GM19043 (cell line): ENCODE measurements around the gene RBM19.

Experiments
- ATAC-seq: cut with Tn5 transposase; IDR thresholded peaks from one replicate; pipeline ENCODE4 v1.9.1; 2021; ENCODE audit warnings: low read depth; ENCODE audit not compliant: unreplicated experiment

The RBM19 gene

DNA sequence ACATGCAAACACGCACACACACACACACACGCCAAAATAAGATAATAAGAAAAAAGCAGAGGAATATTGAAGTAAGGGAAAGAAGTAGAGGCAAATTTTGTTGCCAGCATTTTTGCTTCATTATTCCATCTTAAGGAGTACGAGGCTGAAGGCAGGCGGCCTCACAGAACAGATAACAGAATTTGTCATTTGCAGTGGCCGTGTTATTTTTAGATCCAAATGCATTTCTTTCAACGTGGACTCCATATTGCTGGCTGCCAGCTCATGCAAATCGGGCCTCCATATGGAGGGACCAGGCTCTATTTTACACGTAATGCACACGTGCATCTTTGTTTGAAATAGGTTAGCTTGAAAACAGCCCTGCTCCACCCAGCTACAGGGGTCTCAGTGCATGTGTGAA lies 172.9 kb downstream of the RBM19 start:
- no peak for ATAC-seq

DNA sequence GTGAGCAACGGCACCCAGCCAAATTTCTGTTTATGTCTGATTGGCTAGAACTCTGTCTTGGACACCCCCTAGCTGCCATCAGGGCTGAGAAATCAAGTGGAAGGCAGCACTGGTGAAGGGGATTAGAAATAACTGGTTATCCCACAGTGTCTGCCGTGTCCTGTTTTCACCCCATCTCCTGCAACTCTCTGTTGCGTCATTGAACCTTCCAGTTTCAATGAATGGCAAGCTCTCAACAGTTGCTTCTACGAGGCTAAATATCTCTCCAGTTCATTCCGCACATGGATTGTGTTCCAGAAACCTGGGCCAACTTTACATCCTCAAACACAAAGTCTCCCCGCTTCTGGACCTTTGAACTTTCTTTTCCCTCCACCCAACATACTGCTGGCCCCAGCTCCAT lies 173.7 kb downstream of the RBM19 start:
- ATAC-seq, result no peak

DNA sequence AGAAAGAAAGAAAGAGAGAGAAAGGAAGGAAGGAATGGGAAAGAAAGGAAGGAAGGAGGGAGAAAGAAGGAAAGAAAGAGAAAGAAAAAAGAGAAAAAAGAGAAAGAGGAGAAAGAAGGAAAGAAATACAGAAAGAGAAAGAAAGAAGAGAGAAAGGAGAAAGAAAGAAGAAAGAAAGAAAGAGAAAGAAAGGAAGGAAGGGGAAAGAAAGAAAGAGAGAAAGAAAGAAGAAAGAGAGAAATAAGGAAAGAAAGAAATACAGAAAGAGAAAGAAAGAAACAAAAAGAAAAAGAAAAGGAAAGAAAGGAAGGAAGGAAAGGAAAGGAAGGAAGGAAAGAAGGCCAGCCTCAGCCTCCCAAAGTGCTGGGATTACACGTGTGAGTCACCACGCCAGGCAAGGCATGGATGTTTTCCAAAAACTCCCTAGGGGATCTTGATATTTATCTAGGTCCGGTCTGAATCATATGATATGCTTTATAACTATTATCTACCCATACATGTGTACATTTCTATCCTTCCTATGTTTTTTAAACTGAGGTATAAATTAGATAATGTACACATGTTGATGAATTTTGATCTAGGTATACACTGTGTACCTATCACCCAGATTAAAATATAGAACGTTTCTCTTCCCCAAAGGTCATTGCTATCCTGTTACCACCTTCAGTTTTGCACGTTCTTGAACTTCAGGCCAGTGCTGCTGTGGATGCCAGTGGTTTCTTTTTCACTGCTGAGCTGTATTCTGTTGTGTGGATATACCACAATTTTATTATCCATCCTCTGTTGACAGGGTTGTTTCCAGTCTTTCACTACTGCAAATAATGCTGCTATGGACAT lies 177.9 kb downstream of the RBM19 start:
- ATAC-seq, result no peak

DNA sequence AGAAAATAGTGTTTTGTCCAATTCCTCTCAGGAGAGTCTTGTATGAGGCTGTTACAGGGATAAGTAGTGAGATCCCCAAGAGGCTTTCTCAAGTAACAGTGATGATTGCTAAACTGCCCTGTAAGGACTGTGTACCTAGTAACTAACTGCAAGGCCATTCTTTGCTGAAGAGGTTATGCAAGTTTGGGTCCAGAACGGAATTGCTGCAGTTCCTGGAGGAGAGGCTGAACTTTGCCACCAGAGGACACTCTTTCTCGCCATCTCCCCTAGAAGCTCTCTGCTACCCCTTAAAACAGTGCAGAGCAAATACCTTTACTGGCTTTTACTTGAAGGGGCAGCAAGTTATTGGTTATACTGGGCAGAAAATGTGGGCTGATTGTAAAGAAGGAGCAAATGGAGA lies 180.0 kb downstream of the RBM19 start:
- no peak for ATAC-seq

DNA sequence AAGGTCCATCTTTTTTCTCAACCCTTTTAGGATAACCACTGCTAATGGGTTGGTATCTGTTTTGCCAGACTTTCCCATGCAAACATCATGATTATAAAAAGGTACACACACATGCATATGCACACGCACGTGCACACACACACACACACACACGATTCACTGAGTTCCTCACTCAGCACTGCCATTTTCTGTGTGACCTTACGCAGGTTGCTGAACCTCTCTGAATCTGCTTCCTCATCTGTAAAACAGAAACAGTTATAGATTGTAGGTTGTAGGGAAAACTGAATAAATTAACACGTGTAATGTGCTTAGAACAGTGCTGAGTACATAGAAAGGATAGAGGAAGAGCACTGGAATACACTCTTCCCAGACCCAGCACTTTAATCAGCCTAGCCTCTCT lies 182.3 kb downstream of the RBM19 start:
- no peak for ATAC-seq

DNA sequence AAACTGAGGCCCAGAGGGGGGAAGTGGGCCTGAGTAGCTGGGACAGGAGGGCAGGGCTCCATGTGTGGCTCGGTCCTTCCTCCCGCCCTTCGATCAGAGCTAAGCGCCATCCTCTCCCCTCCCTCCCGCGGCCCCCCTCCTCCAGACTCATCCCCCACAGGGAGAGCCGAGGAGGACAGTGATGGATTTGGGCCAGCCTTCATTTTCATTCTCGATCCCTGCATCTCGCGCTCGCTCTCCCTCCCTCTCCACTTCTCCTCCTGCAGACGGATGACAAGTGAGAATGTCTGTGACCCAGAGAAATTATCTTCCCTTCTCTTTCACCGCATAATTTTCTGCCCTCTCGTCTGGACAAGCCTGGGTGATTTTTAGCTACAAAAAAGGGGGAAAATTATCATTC lies 183.3 kb downstream of the RBM19 start:
- no peak for ATAC-seq

DNA sequence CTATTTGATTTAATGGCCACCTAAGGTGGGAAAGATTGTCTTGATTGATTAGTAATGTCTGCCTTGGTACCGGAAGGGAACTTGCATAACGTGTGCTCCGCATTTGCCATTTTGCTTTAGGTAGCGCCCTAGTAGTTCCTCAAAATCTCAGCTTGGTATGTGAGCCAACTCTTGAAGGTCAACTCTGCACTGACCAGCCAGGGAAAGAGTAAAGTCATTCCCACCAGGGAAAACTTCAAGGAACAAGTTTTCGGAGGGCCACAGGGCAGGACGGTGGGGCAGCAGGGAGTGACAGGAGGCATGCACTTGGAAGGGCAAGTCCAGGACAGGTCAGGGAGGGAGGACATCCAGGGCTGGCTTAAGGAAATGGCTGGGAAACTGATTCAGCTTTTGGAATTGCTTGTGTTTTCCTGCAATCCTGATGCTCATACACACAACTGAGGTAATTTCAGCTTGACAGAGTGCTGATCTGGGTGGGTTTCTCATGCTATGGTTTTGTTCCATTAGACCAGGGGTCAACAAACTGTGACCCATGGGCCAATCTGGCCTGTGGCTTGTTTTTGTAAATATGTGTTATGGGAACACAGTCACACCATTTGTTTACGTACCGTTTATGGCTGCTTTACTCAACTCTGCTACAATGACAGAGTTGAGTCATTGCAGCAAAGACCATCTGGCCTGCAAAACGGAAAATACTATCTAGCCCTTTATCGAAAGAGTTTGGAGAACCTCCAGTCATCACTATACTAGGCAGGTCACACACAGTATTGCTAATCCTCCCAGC lies 184.5 kb downstream of the RBM19 start:
- no peak for ATAC-seq

DNA sequence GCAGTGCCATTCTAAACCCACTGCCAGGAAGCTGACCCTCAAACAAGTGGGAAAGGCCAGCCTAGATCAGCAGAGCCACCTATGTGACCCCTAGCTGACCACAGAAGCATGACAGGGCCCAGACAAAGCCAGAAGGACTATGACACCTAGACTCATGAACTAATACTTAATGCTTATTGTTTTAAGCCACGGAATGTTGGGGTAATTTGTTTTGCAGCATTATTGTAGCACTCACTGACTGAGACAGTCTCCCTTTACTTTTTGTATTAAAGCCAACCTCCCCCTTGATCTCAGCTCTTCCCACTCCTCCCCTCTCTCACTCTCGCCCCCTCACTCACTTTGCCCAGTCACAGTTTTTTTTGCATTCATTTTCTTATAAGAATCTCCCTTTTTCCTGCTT lies 186.4 kb downstream of the RBM19 start:
- ATAC-seq, result no peak

DNA sequence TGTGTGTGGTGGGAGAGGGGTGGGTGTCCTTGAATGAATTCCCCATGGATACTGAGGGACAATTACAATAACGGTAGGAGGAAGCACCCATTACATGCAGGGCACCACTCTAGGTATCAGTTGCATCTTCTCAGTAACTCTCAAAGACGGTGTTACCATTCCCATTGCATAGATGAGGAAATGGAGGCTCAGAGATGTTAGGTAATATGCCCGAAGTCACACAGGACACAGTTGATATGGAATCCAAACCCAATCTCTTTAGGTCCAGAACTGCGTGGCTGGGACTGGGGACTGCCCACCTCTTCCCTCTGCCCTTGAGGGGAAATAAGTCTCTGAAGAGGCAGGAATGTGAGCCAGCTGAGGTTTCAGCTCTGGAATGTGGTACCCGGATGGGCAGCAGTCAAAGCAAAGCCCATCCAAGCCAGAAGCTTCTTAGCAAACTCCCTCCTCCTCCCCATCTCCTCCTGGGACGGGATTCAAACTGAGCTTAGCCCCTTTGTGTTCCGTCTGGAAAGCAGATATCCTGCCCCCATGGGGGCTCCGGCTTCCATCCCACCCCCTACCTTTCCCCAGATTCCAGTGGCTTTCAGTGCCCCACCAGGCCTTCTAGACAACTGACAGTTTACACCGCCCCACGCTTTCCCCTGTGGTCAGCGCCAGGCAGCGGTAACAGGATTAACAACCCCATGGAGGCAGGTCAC lies 187.5 kb downstream of the RBM19 start:
- no peak for ATAC-seq

DNA sequence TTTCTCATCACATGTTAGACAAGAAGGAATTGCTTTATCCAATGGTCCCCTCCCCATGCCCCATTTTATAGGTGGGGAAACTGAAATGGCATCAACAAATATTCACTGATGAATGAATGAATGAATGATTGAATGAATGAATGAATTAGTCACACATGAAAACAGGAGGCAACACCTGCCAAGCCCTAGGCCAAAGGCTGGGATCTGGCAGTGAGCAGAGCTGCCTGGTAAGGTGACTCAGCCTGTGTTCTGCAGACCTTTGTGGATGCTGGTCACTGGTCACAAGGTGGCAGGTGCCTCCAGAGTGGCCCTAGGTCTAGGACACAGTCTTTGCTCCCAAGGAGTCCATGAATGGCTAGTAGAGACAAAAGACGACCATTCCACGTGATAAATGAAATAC lies 188.4 kb downstream of the RBM19 start:
- no peak for ATAC-seq

DNA sequence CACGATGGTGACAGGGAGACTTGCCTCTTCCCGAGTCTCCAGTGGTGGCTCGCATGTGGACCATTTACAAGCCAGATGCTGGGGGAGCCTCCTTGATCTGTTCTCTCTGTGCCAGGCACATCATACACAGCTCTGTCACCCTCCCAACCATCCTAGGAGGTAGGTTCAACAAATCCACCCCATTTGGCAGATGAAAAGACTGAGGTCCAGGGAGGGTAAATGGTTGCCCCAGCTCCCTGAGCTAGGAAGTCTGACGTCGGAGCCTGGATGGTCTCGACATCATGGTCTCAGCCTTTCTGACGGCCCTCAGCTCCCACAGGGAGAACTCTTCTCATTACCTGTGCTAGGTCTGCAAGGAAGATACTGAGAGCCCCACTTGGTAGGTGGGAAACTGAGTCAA lies 189.6 kb downstream of the RBM19 start:
- no peak for ATAC-seq

DNA sequence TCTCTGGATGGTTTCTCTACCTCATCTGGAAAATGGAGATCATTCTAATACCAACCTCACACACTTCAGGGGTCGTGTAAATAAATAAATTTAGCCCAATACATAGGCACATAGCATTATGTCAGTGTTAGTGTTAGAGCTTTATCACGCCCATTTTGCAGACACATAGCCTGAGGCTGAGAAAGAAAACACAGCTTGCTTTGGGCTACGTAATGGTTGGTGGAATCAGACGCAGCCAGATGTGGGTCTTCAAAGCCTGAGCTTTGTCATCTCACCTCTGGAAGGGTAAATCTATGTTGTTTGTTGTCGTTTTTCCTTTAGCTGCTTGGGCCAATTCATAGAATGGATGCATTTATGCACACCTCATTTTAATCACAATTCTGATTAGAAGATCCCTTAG lies 191.6 kb downstream of the RBM19 start:
- no peak for ATAC-seq

DNA sequence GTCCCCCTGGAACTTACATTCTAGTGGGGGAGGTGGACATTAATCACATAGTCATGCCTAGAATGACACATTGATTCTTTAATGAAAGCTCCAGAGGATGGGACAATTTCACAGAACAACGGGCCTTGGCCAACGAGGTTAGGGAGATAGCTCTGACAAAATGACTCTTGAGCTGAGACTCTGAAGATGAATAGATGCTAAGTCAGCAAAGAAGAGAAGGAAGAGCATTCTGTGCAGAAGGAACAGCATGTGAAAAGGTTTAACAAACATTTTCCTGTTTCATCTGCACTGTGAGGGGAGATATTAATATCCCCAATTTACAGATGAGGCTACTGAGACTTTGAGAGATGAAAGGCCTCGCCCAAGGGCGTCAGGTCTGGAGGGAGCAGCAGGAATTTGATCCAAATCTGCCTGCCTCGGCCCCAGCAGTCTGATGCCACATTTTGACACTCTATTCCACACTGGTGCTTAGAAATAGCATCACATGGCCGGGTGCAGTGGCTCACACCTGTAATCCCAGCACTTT lies 193.6 kb downstream of the RBM19 start:
- ATAC-seq, result no peak

DNA sequence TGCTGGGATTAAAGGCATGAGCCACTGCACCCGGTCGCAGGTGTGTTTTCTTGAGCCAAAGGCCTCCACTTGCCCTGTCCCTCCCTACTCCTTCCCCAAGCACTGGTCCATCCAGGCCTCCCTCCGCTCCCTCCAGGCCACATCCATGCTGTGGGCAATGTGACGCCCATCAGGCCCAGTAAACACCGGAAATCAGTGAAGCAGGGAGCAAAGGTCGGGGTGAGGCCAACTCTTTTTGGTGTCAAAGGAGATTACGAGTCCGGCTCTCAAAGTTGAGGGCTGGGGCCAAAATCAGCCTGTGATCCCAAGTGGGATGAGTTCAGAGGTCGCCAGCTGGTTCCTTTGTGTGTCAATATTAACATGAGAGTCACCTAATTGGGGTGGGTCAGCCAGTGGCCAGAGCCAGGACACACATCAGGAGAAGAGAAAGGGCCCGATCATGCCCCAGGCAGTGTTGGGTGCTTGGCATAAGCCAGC lies 195.7 kb downstream of the RBM19 start:
- ATAC-seq, result no peak

DNA sequence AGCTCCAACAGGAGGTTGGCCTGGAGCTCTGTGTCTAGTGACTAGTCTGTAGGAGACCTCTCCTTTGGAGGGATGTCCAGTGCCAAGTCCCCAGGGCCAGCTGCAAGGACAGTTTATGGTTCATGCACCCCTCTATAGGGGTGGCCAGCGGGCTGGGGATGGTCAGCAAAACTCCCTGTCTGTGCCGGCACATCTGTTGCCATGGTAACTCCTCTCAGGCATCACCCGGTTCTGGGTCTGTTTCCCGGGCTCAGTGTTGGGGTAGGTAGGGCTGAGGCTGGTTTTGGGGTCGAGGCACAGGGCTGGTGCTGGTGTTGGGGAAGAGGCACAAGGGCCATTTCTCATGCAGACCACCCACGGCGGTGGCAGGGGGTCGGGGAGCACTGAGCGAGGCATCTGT lies 196.8 kb downstream of the RBM19 start:
- no peak for ATAC-seq

DNA sequence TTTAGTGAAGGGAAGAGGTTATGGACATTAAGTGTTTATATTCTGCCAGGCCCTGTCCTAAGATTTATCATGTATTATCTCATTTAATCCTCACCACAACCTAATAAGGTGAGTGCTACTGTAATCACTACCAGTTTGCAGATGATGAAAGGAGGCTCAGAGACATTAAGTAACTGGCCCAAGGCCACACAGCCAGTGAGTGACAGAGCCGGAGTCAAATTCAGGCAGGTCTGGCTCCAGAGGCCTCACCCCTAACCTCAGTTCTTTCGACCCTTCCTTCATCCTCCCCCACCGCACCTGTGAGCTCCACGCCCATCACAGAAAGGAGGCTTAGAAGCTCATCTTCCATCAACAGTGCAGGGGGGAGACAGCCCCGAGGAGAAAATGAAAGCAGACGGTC lies 197.3 kb downstream of the RBM19 start:
- no peak for ATAC-seq

DNA sequence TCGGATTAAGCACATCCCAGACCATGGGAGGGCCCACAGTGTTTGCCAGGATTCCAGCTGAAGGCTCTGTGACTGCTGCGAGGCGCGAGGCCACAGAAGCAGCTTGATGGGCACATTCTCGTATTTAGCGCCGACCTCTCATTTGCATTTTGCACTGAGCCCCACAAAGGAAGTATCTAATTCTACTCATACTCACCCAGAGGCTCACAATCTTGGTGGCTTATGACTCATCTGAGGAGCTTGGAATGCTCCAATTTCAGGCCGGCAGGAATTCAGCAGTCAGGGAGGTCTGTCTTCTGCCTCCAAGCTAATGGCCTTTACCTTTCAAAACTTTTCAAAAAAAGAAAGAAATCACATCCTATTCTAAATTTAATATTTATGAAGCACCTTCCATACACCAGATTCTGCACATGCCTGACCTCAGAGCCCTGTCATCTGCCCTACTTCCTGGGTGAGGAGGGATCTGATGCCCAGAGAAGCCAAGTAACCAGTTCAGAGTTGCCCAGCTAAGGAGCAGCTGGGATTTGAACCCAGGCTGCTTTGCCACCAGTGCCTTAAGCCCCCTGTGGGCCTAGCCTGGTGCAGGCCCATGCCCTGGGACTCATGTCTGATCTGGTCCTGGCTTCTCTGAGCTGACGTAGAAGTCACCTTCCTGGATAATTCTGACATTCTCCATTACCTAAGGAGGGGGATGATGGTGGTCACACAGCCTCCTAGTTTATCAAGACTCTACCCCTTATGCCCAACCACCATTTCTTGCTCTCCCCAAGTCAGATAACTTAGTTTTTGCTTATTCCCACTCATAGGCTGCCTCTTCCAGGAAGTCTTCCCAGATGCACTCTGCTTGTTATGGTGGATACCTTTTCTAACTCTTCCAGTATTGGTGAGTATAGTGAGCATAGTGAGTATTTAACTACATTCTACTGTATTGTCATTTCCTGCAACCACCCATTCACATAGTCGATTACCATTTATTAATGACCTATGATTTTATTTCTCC lies 198.9 kb downstream of the RBM19 start:
- no peak for ATAC-seq
